Brain microvascular endothelial cell (primary cell): ENCODE data around the gene E2F7.
A peak's percentile ranks its signal among the peaks of the same experiment; 100 is the strongest.

ENCODE experiments used
- DNase-seq: peaks from one replicate; pipeline ENCODE4 v3.0.0-alpha.2; 2020
- H3K27ac ChIP-seq: fragments of 250-450 bp; sonication (Bioruptor Pico); 2 replicates; pipeline ENCODE4 v1.5.1; 2020; ENCODE audit warnings: mild to moderate bottlenecking, moderate library complexity
- H3K27me3 ChIP-seq: fragments of 250-450 bp; sonication (Bioruptor Pico); replicated peaks from 2 replicates; pipeline ENCODE4 v1.5.1; 2020; ENCODE audit warnings: mild to moderate bottlenecking
- H3K36me3 ChIP-seq: fragments of 250-450 bp; sonication (Bioruptor Pico); replicated peaks from 2 replicates; pipeline ENCODE4 v1.5.1; 2020; ENCODE audit warnings: mild to moderate bottlenecking
- H3K4me3 ChIP-seq: 2 replicates; pipeline ENCODE4 v1.5.1; 2011; ENCODE audit warnings: low read depth, mild to moderate bottlenecking, control low read depth, low read length, moderate library complexity
- in situ Hi-C: cut with HindIII; loops from 2 replicates; pipeline ENCODE4 v1.10.0; 2017; ENCODE audit warnings: low sequenced_read_pairs, low pct_ligation_motif_present
- TF ChIP-seq, protein P1 (sequence below): IDR thresholded peaks from 2 replicates; pipeline ENCODE4 v1.5.1; 2011; ENCODE audit warnings: low read depth, mild to moderate bottlenecking, moderate library complexity, low read length, control low read depth, inconsistent platforms; ENCODE audit errors: missing control alignments

Gene E2F7

DNA sequence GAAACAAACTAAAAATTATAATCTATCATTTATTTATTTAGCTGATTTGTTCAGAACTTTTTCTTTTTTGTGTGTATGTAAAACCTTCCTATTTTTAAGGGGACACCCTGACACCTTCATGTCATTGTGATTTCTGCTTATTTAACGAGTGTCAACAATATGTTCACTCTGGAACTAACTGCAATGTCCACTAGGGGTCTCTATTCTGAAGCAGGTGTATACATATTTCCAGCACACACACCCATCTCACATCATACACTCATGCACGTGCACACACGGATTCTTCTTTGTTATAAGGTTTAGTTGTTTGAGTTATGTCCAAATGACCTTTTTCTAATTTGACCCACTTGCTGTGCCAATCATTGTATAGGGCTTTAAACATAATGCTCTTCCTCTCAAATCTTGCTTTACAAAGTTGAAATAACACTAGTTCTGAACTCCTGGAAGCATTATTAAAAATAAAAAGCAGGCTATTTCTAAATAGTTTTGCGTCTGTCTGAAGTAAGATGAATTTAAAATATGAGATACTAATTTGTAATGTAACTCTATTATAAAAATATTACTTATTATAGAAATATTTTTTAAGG lies 15.5 kb downstream of the E2F7 start:
- TF ChIP-seq, protein P1, sequence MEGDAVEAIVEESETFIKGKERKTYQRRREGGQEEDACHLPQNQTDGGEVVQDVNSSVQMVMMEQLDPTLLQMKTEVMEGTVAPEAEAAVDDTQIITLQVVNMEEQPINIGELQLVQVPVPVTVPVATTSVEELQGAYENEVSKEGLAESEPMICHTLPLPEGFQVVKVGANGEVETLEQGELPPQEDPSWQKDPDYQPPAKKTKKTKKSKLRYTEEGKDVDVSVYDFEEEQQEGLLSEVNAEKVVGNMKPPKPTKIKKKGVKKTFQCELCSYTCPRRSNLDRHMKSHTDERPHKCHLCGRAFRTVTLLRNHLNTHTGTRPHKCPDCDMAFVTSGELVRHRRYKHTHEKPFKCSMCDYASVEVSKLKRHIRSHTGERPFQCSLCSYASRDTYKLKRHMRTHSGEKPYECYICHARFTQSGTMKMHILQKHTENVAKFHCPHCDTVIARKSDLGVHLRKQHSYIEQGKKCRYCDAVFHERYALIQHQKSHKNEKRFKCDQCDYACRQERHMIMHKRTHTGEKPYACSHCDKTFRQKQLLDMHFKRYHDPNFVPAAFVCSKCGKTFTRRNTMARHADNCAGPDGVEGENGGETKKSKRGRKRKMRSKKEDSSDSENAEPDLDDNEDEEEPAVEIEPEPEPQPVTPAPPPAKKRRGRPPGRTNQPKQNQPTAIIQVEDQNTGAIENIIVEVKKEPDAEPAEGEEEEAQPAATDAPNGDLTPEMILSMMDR = peak; percentile 70
- H3K36me3 ChIP-seq = peaks cover 3% of the 10 kb centered on the region
- H3K27me3 ChIP-seq = no peaks in the 10 kb centered on the region
- H3K4me3 ChIP-seq = no peak overlapping the region
- H3K27ac ChIP-seq = no peak overlapping the region
- in situ Hi-C loops = no loop called here
- peak; percentile 57 for DNase-seq

DNA sequence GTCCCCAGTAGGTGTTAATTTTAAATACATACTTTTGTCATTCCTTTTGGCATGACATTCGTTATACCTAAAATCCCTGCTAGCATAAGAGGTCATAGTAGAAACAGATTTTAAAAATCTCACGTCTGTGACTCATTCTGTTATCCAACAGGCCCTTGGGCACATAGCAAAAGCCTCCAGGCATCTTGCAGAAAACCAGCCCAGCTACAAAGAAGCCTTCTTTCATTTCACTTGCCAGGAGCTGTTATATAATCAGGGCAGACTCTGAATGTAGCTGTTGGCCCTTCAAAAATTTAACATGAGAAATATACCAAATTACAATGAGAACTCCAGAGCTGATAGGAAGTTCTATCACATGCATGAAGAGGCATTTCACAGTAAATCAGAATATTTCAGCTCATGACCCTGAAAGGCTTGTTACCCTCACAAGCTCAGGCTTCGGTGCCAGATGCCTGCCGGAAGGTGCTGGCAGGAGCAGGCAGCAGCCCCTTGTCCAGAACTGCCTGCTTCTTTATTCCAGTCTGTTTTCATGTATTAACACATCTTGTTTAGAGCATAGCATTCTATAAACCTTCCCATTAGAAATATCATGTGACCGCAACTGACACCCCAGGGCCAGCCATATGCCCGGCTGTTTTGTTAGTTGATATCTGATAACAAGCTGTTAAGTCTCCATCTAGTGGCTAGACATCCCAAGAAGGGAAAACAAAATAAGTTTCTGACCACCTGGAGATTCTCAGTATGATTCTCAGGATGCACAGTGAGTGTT lies 17.8 kb downstream of the E2F7 start:
- H3K27ac ChIP-seq = no peak overlapping the region
- no peak for DNase-seq
- in situ Hi-C loops = no loop called here
- peaks cover 3% of the 10 kb centered on the region for H3K36me3 ChIP-seq
- H3K27me3 ChIP-seq = no peaks in the 10 kb centered on the region
- TF ChIP-seq, protein P1 = peak; percentile 30
- no peak overlapping the region for H3K4me3 ChIP-seq

DNA sequence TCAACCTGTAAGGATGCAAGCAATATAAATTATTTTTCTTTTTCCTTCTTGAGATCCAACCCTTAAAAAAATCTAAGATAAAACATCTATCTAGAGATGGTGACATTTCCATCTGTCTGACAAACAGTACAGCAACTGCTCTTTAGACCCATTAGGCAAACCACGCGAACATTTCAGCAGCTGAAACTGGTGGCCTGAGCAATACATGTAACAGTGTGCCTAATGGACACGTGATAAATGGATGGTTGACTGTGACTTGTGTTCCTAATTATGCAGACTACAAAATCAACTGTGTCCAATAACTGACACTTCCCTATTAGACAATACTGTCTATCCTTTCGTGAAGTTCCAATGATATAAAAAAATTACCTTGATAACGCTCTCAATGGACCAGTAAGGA lies 18.9 kb downstream of the E2F7 start:
- peaks cover 8% of the 10 kb centered on the region for H3K36me3 ChIP-seq
- TF ChIP-seq, protein P1 = no peak
- H3K27ac ChIP-seq = no peak overlapping the region
- no peak overlapping the region for H3K4me3 ChIP-seq
- no peak for DNase-seq
- no peaks in the 10 kb centered on the region for H3K27me3 ChIP-seq
- in situ Hi-C loops = no loop called here

DNA sequence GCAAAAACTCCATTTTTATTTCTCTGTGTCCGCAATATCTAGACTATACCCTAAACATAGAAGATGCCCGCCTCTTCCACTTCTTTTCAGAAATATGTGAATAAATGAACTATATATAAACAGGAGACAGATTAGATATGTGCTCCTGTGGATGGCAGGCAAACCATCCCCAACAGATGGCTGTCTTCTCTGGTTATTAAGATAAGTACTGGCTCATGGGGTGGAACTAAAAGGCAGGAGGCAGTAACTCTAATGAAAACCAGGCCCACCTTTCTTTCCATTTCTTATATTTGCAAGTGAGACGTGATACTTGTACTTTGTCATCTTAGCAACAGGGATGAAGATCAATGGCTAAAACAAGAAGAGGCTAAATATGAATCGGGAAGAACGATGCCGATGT lies 20.2 kb downstream of the E2F7 start:
- Histone ChIP-seq H3K27ac (no peak overlapping the region), H3K4me3 (no peak overlapping the region), H3K27me3 (no peaks in the 10 kb centered on the region), H3K36me3 (peaks cover 10% of the 10 kb centered on the region)
- TF ChIP-seq, protein P1 = no peak
- DNase-seq = no peak
- in situ Hi-C loops = no loop called here

DNA sequence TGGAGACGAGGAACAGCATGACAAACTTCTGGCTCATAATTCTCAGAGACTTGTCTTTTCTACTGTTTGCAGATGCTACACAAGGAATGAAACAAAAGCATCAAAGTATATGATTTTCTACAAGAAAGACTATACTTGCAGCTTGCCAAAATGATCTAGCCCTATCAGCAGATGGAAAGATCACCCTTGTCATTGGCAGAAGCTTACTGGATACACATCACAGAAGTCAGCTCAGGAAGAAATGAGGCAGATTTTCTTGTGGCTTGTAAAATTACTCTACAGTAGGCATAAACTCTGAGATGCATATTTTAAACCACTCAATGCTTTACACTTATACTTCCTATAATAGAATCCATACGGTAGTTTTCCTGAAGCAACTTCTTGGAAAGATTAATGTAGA lies 20.6 kb downstream of the E2F7 start:
- no peak for DNase-seq
- H3K27me3 ChIP-seq = no peaks in the 10 kb centered on the region
- no peak overlapping the region for H3K4me3 ChIP-seq
- H3K36me3 ChIP-seq = peaks cover 10% of the 10 kb centered on the region
- H3K27ac ChIP-seq = no peak overlapping the region
- TF ChIP-seq, protein P1 = no peak
- in situ Hi-C loops = no loop called here

DNA sequence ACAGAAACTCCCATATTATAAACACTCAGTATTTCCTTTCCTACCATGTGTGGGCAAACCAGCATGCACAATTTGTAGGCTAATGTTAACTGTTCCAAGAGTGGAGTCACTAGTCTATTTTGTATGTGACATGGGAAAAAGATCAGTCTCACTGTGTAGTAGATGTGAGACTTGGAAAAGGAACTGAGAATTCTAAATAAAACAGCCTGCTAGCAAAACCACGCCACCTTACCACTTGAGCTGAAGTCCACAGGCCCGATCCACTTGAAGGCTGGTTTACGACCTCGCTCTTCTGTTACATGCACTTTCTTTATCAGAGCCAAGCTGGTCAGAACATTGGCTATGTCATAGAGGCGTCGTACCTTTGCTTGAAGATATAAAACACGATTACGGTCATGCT lies 22.5 kb downstream of the E2F7 start:
- Histone ChIP-seq H3K27me3 (no peaks in the 10 kb centered on the region), H3K27ac (no peak overlapping the region), H3K36me3 (peaks cover 10% of the 10 kb centered on the region), H3K4me3 (no peak overlapping the region)
- in situ Hi-C loops = no loop called here
- TF ChIP-seq, protein P1 = no peak
- no peak for DNase-seq
